BJ (cell line): Measurements from ENCODE around the gene CLHC1. TPM values are rescaled to one million over a fixed set of nuclear protein-coding genes. Genes with fewer than 3 reads are reported as not detected.

Source experiments
- CTCF ChIA-PET: fragments of 350-600 bp; formaldehyde crosslinking; extraction: SDS; loops from one replicate; lab custom pipeline; 2021; ENCODE audit warnings: antibody characterized with exemption, inconsistent platforms; lab: Yijun Ruan, JAX
- POLR2A ChIA-PET: fragments of 300-600 bp; sonication (Branson Sonifier 250); formaldehyde crosslinking; extraction: SDS; loops from one replicate; lab custom pipeline; 2021; ENCODE audit warnings: antibody characterized with exemption; lab: Charles Lee
- DNase-seq: peaks from one replicate; pipeline ENCODE4 v3.0.0-alpha.2; 2011; ENCODE audit warnings: low read depth
- H3K27me3 ChIP-seq: 2 replicates; pipeline ENCODE4 v1.6.0; 2011; ENCODE audit warnings: low read length; ENCODE audit not compliant: control insufficient read depth, insufficient read depth
- H3K36me3 ChIP-seq: 2 replicates; pipeline ENCODE4 v1.5.1; 2011; ENCODE audit warnings: low read length; ENCODE audit not compliant: control insufficient read depth, insufficient read depth
- H3K4me3 ChIP-seq: 2 replicates; pipeline ENCODE4 v1.5.1; 2011; ENCODE audit warnings: low read depth, mild to moderate bottlenecking, control low read depth, low read length
- CTCF ChIP-seq: IDR thresholded peaks from 2 replicates; pipeline ENCODE4 v1.5.1; 2011; ENCODE audit warnings: low read depth, mild to moderate bottlenecking, control low read depth, inconsistent platforms, low read length, moderate library complexity; ENCODE audit not compliant: insufficient read depth
- polyA plus RNA-seq: library from polyadenylated mRNA; depleted of rRNA; stranded (reverse); fragments of >200 nt; gene quantifications from 2 replicates; pipeline ENCODE4 v1.2.3, GENCODE V29; 2011

Gene CLHC1
- polyA plus RNA-seq, 1 experiment = 3.8 TPM

- DNase-seq = no peak
- ChIA-PET POLR2A (interaction anchor here (0.7 to 1.0 kb wide), 2 partner anchors 10 to 115 kb away, joined by 3 to 5 read pairs; partner anchors contain the start of gene RTN4), CTCF (interaction anchor here (0.7 to 16.1 kb wide), 7 partner anchors 9 to 266 kb away, joined by 3 to 184 read pairs (median 6); partner anchors contain the start of gene RTN4)
- Histone ChIP-seq H3K4me3 (no peak overlapping the region), H3K36me3 (no peaks in the 10 kb centered on the region), H3K27me3 (no peaks in the 10 kb centered on the region)
- no peak for TF ChIP-seq CTCF
Measured at GRCh38 chr2:55165626-55166025, 66.5 kb downstream of the CLHC1 start.

- ChIA-PET CTCF (interaction anchor here (0.7 to 16.1 kb wide), 8 partner anchors 8 to 265 kb away, joined by 3 to 184 read pairs (median 6); partner anchors contain the start of gene RTN4), POLR2A (interaction anchor here (0.6 to 0.7 kb wide), 2 partner anchors 9 kb away, joined by 3 read pairs; no protein-coding TSS in a partner anchor)
- no peak overlapping the region for H3K4me3 ChIP-seq
- TF ChIP-seq CTCF = no peak
- H3K36me3 ChIP-seq = no peaks in the 10 kb centered on the region
- no peaks in the 10 kb centered on the region for H3K27me3 ChIP-seq
- no peak for DNase-seq
Measured at GRCh38 chr2:55164534-55165480, 67.3 kb downstream of the CLHC1 start.

GRCh38 chr2:55163941-55164390, 68.1 kb downstream of the CLHC1 start:
- ChIA-PET POLR2A (interaction anchor here (1.4 kb wide), 1 partner anchor 113 kb away, joined by 8 read pairs; the partner anchor contains the start of gene RTN4), CTCF (interaction anchor here (2.0 to 11.4 kb wide), 2 partner anchors 114 to 149 kb away, joined by 7 to 153 read pairs; partner anchors contain the start of gene RTN4)
- Histone ChIP-seq H3K27me3 (no peaks in the 10 kb centered on the region), H3K4me3 (no peak overlapping the region), H3K36me3 (no peaks in the 10 kb centered on the region)
- DNase-seq = no peak
- no peak for TF ChIP-seq CTCF

GRCh38 chr2:55163274-55163721, 68.8 kb downstream of the CLHC1 start:
- Histone ChIP-seq H3K27me3 (no peaks in the 10 kb centered on the region), H3K36me3 (no peaks in the 10 kb centered on the region), H3K4me3 (no peak overlapping the region)
- ChIA-PET CTCF (interaction anchor here (0.9 to 11.4 kb wide), 4 partner anchors 60 to 263 kb away, joined by 4 to 153 read pairs (median 8); partner anchors contain the start of gene RTN4), POLR2A (interaction anchor here (1.1 to 1.7 kb wide), 3 partner anchors 58 to 115 kb away, joined by 3 to 8 read pairs (median 7); partner anchors contain the start of gene RTN4)
- TF ChIP-seq CTCF = no peak
- DNase-seq = peak; percentile 61
